GM23338 (cell line): ENCODE results near the gene GGPS1. TPM values are rescaled to one million over a fixed set of nuclear protein-coding genes. Genes with fewer than 3 reads are reported as not detected.

Experiments
- ATAC-seq: fragments of 200-7000 bp; cut with Tn5 transposase; 3 replicates; pipeline ENCODE4 v1.9.1; 2020
- DNase-seq: peaks from one replicate; pipeline ENCODE4 v3.0.0-alpha.2; 2015; ENCODE audit warnings: low spot score
- H2AFZ ChIP-seq: fragments of 200-600 bp; sonication (generic); 2 replicates; pipeline ENCODE4 v1.8.0; 2016; ENCODE audit warnings: antibody characterized with exemption, mild to moderate bottlenecking, moderate library complexity
- H3F3A ChIP-seq: fragments of 200-600 bp; sonication (generic); replicated peaks from 2 replicates; pipeline ENCODE4 v1.8.0; 2017; ENCODE audit warnings: antibody characterized with exemption, mixed run types, low read depth
- H3K27ac ChIP-seq: fragments of 200-600 bp; sonication (generic); 2 replicates; pipeline ENCODE4 v1.6.1; 2016; ENCODE audit warnings: low read depth
- H3K27me3 ChIP-seq: fragments of 200-600 bp; sonication (generic); 2 replicates; pipeline ENCODE4 v1.8.0; 2016; ENCODE audit warnings: mild to moderate bottlenecking, mixed run types, moderate library complexity; ENCODE audit not compliant: insufficient read depth
- H3K36me3 ChIP-seq: fragments of 200-600 bp; sonication (generic); 2 replicates; pipeline ENCODE4 v1.8.0; 2016; ENCODE audit warnings: mild to moderate bottlenecking; ENCODE audit not compliant: insufficient read depth
- H3K4me1 ChIP-seq: fragments of 200-600 bp; sonication (generic); 2 replicates; pipeline ENCODE4 v1.8.0; 2016; ENCODE audit warnings: mild to moderate bottlenecking, moderate library complexity; ENCODE audit not compliant: insufficient read depth
- H3K4me2 ChIP-seq: fragments of 200-600 bp; sonication (generic); 2 replicates; pipeline ENCODE4 v1.7.1; 2017; ENCODE audit warnings: mixed run types
- H3K4me3 ChIP-seq: fragments of 200-600 bp; sonication (generic); 2 replicates; pipeline ENCODE4 v1.6.1; 2016; ENCODE audit warnings: mixed run types
- H3K79me2 ChIP-seq: fragments of 200-600 bp; sonication (generic); replicated peaks from 2 replicates; pipeline ENCODE4 v1.8.0; 2017; ENCODE audit warnings: mild to moderate bottlenecking; ENCODE audit not compliant: insufficient read depth
- H3K9me2 ChIP-seq: fragments of 200-600 bp; sonication (generic); 2 replicates; pipeline ENCODE4 v1.8.0; 2017; ENCODE audit not compliant: insufficient read depth
- H4K20me1 ChIP-seq: fragments of 200-600 bp; sonication (generic); replicated peaks from 2 replicates; pipeline ENCODE4 v1.8.0; 2017; ENCODE audit warnings: mild to moderate bottlenecking; ENCODE audit not compliant: insufficient read depth
- H3K27ac Mint-ChIP-seq: 2 replicates; pipeline ENCODE4 v1.8.0; 2020; ENCODE audit warnings: inconsistent platforms, mild to moderate bottlenecking, moderate library complexity, mixed read lengths
- H3K27me3 Mint-ChIP-seq: 3 replicates; pipeline ENCODE4 v1.8.0; 2022; ENCODE audit warnings: low read depth, mild to moderate bottlenecking, moderate library complexity, mixed read lengths, inconsistent platforms; ENCODE audit not compliant: insufficient read depth, poor library complexity
- H3K36me3 Mint-ChIP-seq: 3 replicates; pipeline ENCODE4 v1.8.0; 2021; ENCODE audit warnings: low read depth, mild to moderate bottlenecking, inconsistent platforms, moderate library complexity, mixed read lengths
- H3K4me1 Mint-ChIP-seq: 3 replicates; pipeline ENCODE4 v1.8.0; 2020; ENCODE audit warnings: mild to moderate bottlenecking, inconsistent platforms, mixed read lengths
- H3K4me3 Mint-ChIP-seq: 3 replicates; pipeline ENCODE4 v1.8.0; 2021; ENCODE audit warnings: moderate library complexity, mild to moderate bottlenecking, inconsistent platforms, mixed read lengths
- H3K9me3 Mint-ChIP-seq: 3 replicates; pipeline ENCODE4 v1.8.0; 2020; ENCODE audit warnings: moderate library complexity, mild to moderate bottlenecking, inconsistent platforms, mixed read lengths
- CREB1 ChIP-seq: fragments of 250-450 bp; sonication (Bioruptor Pico); IDR thresholded peaks from 2 replicates; pipeline ENCODE4 v1.5.0; 2020; ENCODE audit warnings: low read depth, mild to moderate bottlenecking, moderate library complexity
- EZH2 ChIP-seq: fragments of 200-600 bp; sonication (generic); IDR thresholded peaks from one replicate; pipeline ENCODE4 v1.8.0; 2017; ENCODE audit warnings: antibody characterized with exemption, mild to moderate bottlenecking, low read depth; ENCODE audit not compliant: unreplicated experiment
- NANOG ChIP-seq: IDR thresholded peaks from 2 replicates; pipeline ENCODE4 v1.6.1; 2016; ENCODE audit warnings: antibody characterized with exemption, borderline replicate concordance
- POLR2AphosphoS5 ChIP-seq: IDR thresholded peaks from 2 replicates; pipeline ENCODE4 v1.6.1; 2016; ENCODE audit warnings: antibody characterized with exemption, low read depth
- STAT1 ChIP-seq: IDR thresholded peaks from one replicate; pipeline ENCODE4 v1.6.1; 2016; ENCODE audit warnings: antibody characterized with exemption; ENCODE audit not compliant: unreplicated experiment
- ZNF331 ChIP-seq: fragments of 250-450 bp; sonication (Bioruptor Pico); IDR thresholded peaks from 2 replicates; pipeline ENCODE4 v1.5.0; 2020; ENCODE audit warnings: low read depth, mild to moderate bottlenecking, moderate library complexity
- polyA plus RNA-seq: library from polyadenylated mRNA; unstranded; fragments of >200 nt; fragmentation: Nextera tagmentation; extraction: Ambion mirVana; gene quantifications from 2 replicates; pipeline ENCODE4 v1.2.1, GENCODE V29; 2016
- total RNA-seq: library from RNA; depleted of rRNA; stranded (reverse); fragments of >200 nt; shearing (Covaris generic); gene quantifications from 2 replicates; pipeline ENCODE4 v1.2.3, GENCODE V29; 2014
- TF ChIP-seq, protein P1 (sequence below): IDR thresholded peaks from one replicate; pipeline ENCODE4 v1.6.1; 2018; ENCODE audit warnings: antibody characterized with exemption; ENCODE audit not compliant: unreplicated experiment
- TF ChIP-seq, protein P2 (sequence below): fragments of 250-450 bp; sonication (Bioruptor Pico); IDR thresholded peaks from 2 replicates; pipeline ENCODE4 v1.5.0; 2020; ENCODE audit warnings: mild to moderate bottlenecking, moderate library complexity

The GGPS1 gene
- total and polyA plus RNA-seq, 2 experiments from 2014 or later = 33.9 to 56.8 TPM

- TF ChIP-seq, protein P1, sequence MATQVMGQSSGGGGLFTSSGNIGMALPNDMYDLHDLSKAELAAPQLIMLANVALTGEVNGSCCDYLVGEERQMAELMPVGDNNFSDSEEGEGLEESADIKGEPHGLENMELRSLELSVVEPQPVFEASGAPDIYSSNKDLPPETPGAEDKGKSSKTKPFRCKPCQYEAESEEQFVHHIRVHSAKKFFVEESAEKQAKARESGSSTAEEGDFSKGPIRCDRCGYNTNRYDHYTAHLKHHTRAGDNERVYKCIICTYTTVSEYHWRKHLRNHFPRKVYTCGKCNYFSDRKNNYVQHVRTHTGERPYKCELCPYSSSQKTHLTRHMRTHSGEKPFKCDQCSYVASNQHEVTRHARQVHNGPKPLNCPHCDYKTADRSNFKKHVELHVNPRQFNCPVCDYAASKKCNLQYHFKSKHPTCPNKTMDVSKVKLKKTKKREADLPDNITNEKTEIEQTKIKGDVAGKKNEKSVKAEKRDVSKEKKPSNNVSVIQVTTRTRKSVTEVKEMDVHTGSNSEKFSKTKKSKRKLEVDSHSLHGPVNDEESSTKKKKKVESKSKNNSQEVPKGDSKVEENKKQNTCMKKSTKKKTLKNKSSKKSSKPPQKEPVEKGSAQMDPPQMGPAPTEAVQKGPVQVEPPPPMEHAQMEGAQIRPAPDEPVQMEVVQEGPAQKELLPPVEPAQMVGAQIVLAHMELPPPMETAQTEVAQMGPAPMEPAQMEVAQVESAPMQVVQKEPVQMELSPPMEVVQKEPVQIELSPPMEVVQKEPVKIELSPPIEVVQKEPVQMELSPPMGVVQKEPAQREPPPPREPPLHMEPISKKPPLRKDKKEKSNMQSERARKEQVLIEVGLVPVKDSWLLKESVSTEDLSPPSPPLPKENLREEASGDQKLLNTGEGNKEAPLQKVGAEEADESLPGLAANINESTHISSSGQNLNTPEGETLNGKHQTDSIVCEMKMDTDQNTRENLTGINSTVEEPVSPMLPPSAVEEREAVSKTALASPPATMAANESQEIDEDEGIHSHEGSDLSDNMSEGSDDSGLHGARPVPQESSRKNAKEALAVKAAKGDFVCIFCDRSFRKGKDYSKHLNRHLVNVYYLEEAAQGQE = no peak
- TF ChIP-seq STAT1 (no peak), EZH2 (no peak), CREB1 (CRISPR knock-in tag) (no peak), POLR2AphosphoS5 (no peak)
- TF ChIP-seq, protein P2, sequence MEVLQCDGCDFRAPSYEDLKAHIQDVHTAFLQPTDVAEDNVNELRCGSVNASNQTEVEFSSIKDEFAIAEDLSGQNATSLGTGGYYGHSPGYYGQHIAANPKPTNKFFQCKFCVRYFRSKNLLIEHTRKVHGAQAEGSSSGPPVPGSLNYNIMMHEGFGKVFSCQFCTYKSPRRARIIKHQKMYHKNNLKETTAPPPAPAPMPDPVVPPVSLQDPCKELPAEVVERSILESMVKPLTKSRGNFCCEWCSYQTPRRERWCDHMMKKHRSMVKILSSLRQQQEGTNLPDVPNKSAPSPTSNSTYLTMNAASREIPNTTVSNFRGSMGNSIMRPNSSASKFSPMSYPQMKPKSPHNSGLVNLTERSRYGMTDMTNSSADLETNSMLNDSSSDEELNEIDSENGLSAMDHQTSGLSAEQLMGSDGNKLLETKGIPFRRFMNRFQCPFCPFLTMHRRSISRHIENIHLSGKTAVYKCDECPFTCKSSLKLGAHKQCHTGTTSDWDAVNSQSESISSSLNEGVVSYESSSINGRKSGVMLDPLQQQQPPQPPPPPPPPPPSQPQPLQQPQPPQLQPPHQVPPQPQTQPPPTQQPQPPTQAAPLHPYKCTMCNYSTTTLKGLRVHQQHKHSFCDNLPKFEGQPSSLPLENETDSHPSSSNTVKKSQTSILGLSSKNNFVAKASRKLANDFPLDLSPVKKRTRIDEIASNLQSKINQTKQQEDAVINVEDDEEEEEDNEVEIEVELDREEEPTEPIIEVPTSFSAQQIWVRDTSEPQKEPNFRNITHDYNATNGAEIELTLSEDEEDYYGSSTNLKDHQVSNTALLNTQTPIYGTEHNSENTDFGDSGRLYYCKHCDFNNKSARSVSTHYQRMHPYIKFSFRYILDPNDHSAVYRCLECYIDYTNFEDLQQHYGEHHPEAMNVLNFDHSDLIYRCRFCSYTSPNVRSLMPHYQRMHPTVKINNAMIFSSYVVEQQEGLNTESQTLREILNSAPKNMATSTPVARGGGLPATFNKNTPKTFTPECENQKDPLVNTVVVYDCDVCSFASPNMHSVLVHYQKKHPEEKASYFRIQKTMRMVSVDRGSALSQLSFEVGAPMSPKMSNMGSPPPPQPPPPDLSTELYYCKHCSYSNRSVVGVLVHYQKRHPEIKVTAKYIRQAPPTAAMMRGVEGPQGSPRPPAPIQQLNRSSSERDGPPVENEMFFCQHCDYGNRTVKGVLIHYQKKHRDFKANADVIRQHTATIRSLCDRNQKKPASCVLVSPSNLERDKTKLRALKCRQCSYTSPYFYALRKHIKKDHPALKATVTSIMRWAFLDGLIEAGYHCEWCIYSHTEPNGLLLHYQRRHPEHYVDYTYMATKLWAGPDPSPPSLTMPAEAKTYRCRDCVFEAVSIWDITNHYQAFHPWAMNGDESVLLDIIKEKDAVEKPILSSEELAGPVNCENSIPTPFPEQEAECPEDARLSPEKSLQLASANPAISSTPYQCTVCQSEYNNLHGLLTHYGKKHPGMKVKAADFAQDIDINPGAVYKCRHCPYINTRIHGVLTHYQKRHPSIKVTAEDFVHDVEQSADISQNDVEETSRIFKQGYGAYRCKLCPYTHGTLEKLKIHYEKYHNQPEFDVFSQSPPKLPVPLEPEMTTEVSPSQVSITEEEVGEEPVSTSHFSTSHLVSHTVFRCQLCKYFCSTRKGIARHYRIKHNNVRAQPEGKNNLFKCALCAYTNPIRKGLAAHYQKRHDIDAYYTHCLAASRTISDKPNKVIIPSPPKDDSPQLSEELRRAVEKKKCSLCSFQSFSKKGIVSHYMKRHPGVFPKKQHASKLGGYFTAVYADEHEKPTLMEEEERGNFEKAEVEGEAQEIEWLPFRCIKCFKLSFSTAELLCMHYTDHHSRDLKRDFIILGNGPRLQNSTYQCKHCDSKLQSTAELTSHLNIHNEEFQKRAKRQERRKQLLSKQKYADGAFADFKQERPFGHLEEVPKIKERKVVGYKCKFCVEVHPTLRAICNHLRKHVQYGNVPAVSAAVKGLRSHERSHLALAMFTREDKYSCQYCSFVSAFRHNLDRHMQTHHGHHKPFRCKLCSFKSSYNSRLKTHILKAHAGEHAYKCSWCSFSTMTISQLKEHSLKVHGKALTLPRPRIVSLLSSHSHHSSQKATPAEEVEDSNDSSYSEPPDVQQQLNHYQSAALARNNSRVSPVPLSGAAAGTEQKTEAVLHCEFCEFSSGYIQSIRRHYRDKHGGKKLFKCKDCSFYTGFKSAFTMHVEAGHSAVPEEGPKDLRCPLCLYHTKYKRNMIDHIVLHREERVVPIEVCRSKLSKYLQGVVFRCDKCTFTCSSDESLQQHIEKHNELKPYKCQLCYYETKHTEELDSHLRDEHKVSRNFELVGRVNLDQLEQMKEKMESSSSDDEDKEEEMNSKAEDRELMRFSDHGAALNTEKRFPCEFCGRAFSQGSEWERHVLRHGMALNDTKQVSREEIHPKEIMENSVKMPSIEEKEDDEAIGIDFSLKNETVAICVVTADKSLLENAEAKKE (CRISPR knock-in tag) = no peak
Observed at GRCh38 chr1:235342039-235342438, 13.7 kb downstream of the GGPS1 start (continued).

DNA sequence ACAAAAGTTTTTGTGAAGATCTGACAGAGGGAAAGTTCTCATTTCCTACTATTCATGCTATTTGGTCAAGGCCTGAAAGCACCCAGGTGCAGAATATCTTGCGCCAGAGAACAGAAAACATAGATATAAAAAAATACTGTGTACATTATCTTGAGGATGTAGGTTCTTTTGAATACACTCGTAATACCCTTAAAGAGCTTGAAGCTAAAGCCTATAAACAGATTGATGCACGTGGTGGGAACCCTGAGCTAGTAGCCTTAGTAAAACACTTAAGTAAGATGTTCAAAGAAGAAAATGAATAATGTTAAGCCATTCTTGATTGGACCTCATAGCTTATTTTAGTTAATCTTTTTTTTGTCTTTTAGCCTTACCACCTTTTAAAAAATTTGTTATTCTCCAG is 14.1 kb downstream of the GGPS1 start:
- Histone ChIP-seq H3K36me3 (peaks cover 7% of the 10 kb centered on the region; the same call in 1 of the 2 replicates), H3K27ac (no peak overlapping the region), H3K27me3 (no peaks in the 10 kb centered on the region), H3F3A (no peaks in the 10 kb centered on the region), H3K4me1 (no peaks in the 10 kb centered on the region), H4K20me1 (no peaks in the 10 kb centered on the region; the same call in 1 of the 2 replicates), H3K79me2 (no peaks in the 10 kb centered on the region), H3K4me2 (no peak overlapping the region), H3K4me3 (no peak overlapping the region), H3K9me2 (no peaks in the 10 kb centered on the region), H2AFZ (no peak overlapping the region)
- ATAC-seq = no peak
- Mint-ChIP-seq H3K36me3 (peaks cover 35% of the 10 kb centered on the region), H3K27me3 (peaks cover 2% of the 10 kb centered on the region), H3K9me3 (peaks cover 2% of the 10 kb centered on the region; the same call in 1 of the 3 replicates), H3K27ac (no peak overlapping the region), H3K4me1 (no peaks in the 10 kb centered on the region), H3K4me3 (no peak overlapping the region)
- no peak for DNase-seq
- no peak for TF ChIP-seq ZNF331 (CRISPR knock-in tag)
- TF ChIP-seq POLR2AphosphoS5 = no peak
- no peak for TF ChIP-seq NANOG
